HG03354 (cell line): ENCODE measurements around the gene OR4C11.

Experiments used
- ATAC-seq: cut with Tn5 transposase; IDR thresholded peaks from one replicate; pipeline ENCODE4 v1.9.1; 2021; ENCODE audit warnings: mild to moderate bottlenecking; ENCODE audit not compliant: unreplicated experiment, poor library complexity, severe bottlenecking

OR4C11 gene, protein sequence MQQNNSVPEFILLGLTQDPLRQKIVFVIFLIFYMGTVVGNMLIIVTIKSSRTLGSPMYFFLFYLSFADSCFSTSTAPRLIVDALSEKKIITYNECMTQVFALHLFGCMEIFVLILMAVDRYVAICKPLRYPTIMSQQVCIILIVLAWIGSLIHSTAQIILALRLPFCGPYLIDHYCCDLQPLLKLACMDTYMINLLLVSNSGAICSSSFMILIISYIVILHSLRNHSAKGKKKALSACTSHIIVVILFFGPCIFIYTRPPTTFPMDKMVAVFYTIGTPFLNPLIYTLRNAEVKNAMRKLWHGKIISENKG

GRCh38 chr11:55607545-55607944 is at the start of gene OR4C11:
TSS of gene OR4C11 (minus strand) at chr11:55607645. CDS start at chr11:55604373, 3,272 bp downstream.
- no peak for ATAC-seq

GRCh38 chr11:55655096-55655495 is 47.7 kb upstream of the OR4C11 start:
- ATAC-seq: no peak

DNA sequence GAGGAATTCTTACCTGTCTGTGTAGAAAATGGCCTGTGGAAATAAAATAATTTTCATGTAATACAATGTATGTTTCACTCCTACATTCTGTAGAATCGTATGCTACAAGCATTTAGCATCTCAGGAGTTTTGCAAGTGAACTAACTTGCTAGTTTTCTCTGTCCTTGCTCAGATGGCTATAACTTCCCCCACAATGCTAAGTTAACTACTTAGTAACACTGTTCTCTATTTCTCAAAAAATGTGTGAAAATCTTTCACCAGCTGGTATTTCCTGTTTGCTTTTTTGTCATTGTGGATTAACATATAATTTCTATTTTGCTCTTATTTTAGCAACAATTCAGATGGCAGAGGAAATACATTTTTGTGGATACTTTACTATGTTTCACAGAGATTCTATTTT is 45.1 kb upstream of the OR4C11 start:
- ATAC-seq: no peak

- no peak for ATAC-seq
These were observed 40.6 kb upstream of the OR4C11 start, which contains the start of gene OR4S2 for GRCh38 chr11:55648027-55648426. TSS of gene OR4S2 (plus strand) at chr11:55648327. CDS start at chr11:55650904, 2,577 bp downstream.

- ATAC-seq: no peak
These were observed 27.4 kb upstream of the OR4C11 start, which contains the start of gene OR4P4 for GRCh38 chr11:55634813-55635212. TSS of gene OR4P4 (plus strand) at chr11:55635113.

DNA sequence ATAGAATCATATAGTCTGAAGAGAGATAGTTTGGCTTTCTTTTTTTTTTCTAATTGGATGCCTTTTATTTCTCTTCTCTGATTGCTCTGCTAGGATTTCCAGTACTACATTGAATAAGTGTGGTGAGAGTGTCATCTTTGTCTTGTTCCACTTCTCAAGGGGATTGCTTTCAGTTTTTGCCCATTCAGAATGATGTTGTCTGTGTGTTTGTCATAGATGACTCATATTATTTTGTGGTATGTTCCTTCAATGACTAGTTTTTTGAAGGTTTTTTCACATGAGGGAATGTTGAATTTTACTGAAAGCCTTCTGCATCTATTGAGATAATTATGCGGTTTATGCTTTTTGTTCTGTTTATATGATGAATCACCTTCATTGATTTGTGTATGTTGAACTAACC is 17.1 kb upstream of the OR4C11 start:
- no peak for ATAC-seq

DNA sequence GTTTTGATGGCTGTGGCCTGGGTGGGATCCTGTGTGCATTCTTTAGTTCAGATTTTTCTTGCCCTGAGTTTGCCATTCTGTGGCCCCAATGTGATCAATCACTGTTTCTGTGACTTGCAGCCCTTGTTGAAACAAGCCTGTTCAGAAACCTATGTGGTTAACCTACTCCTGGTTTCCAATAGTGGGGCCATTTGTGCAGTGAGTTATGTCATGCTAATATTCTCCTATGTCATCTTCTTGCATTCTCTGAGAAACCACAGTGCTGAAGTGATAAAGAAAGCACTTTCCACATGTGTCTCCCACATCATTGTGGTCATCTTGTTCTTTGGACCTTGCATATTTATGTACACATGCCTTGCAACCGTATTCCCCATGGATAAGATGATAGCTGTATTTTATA is 34.9 kb downstream of the OR4C11 start:
- ATAC-seq: no peak

DNA sequence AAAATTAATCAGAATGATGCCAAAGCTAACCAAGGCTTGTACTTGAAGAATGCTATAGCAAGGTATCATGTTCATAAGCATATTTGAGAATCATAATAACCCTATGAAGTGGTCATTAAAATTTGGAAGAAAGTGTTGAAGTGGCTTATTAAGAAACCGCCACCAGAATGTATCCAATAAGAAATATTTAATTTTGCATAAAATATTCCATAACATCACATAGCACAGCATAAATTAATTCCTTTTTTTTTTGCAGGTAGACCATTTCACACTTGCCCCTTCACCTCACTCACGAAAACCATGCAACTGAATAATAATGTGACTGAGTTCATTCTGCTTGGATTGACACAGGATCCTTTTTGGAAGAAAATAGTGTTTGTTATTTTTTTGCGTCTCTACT is 35.6 kb downstream of the OR4C11 start, which contains the start of gene OR4C16:
TSS of gene OR4C16 (plus strand) at position 301 of the 400 bp plus-strand sequence. CDS start at position 301, 0 bp downstream.
- no peak for ATAC-seq

DNA sequence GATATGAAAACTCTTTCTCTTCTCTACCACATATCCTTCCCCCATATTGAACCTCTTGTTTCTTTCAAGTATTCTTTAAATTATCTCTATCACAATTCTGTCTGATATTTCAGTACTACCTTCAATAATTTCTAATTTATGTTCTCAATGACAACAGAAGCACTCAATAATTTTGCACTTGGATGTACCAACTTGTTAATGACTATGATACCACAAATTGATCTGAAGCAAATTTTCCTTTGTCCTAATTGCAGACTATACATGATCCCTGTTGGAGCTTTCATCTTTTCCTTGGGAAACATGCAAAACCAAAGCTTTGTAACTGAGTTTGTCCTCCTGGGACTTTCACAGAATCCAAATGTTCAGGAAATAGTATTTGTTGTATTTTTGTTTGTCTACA is 53.3 kb downstream of the OR4C11 start, which contains the start of gene OR4C15:
TSS of gene OR4C15 (plus strand) at position 301 of the 400 bp plus-strand sequence. CDS start at position 301, 0 bp downstream.
- ATAC-seq: no peak
